Liver (tissue), 9 donors: ENCODE data around the gene ARRDC1. TPM values are rescaled to one million over a fixed set of nuclear protein-coding genes. Genes with fewer than 3 reads are reported as not detected.

Experiments
- DNase-seq: peaks from one replicate; pipeline ENCODE4 v3.0.0-alpha.2; 2017; ENCODE audit warnings: low spot score
- H3K27ac ChIP-seq, 2 donors: one replicate each; pipeline ENCODE4 v1.7.0; 2013; ENCODE audit warnings: inconsistent platforms in 2 of 2, low read length in 2 of 2, control low read depth in 1 of 2, low read depth in 1 of 2, mild to moderate bottlenecking in 1 of 2
- H3K27me3 ChIP-seq, 4 donors: one replicate each; pipeline versions ENCODE4 v1.6.1 to v1.7.0; 2013; ENCODE audit warnings: low read length in 3 of 4, inconsistent platforms in 1 of 4, mild to moderate bottlenecking in 1 of 4, moderate library complexity in 1 of 4; ENCODE audit not compliant: control insufficient read depth in 4 of 4, insufficient read depth in 4 of 4
- H3K36me3 ChIP-seq, 4 donors: one replicate each; pipeline versions ENCODE4 v1.6.1 to v1.7.0; 2013; ENCODE audit warnings: low read length in 3 of 4, mild to moderate bottlenecking in 3 of 4, low read depth in 1 of 4, moderate library complexity in 1 of 4; ENCODE audit not compliant: control insufficient read depth in 4 of 4, insufficient read depth in 3 of 4
- H3K4me1 ChIP-seq, 4 donors: one replicate each; pipeline versions ENCODE4 v1.6.1 to v1.7.0; 2013; ENCODE audit warnings: low read length in 3 of 4, mild to moderate bottlenecking in 3 of 4, moderate library complexity in 1 of 4; ENCODE audit not compliant: control insufficient read depth in 4 of 4, insufficient read depth in 4 of 4
- H3K4me3 ChIP-seq, 3 donors: one replicate each; pipeline versions ENCODE4 v1.6.1 to v1.7.0; 2013; ENCODE audit warnings: low read length in 3 of 3, control low read depth in 1 of 3, low read depth in 1 of 3, mild to moderate bottlenecking in 1 of 3
- H3K9ac ChIP-seq, 2 donors: one replicate each; pipeline ENCODE4 v1.7.0; 2013; ENCODE audit warnings: low read length in 2 of 2, mild to moderate bottlenecking in 2 of 2, moderate library complexity in 2 of 2, control low read depth in 1 of 2, low read depth in 1 of 2
- H3K9me3 ChIP-seq, 4 donors: one replicate each; pipeline versions ENCODE4 v1.6.1 to v1.7.0; 2013; ENCODE audit warnings: low read length in 3 of 4; ENCODE audit not compliant: control insufficient read depth in 4 of 4
- ATF3 ChIP-seq: IDR thresholded peaks from 2 replicates; pipeline ENCODE4 v1.6.1; 2016; ENCODE audit warnings: antibody characterized with exemption
- EGR1 ChIP-seq, 2 donors: IDR thresholded peaks; 2 replicates each; pipeline ENCODE4 v1.6.1; 2016 to 2018; ENCODE audit warnings: antibody characterized with exemption in 2 of 2, low read depth in 2 of 2
- FOXA1 ChIP-seq: IDR thresholded peaks from 2 replicates; pipeline ENCODE4 v1.6.1; 2016; ENCODE audit warnings: antibody characterized with exemption
- FOXA2 ChIP-seq: IDR thresholded peaks from 2 replicates; pipeline ENCODE4 v1.6.1; 2016; ENCODE audit warnings: antibody characterized with exemption
- GABPA ChIP-seq, 2 donors: IDR thresholded peaks in 1 of 2; conservative IDR thresholded peaks in 1 of 2; 2 replicates each; pipeline ENCODE4 v1.6.1; 2016; ENCODE audit warnings: antibody characterized with exemption in 2 of 2, mild to moderate bottlenecking in 1 of 2, moderate library complexity in 1 of 2
- HNF4G ChIP-seq: IDR thresholded peaks from 2 replicates; pipeline ENCODE4 v1.6.1; 2016; ENCODE audit warnings: antibody characterized with exemption
- JUND ChIP-seq, 2 donors: IDR thresholded peaks; 2 replicates each; pipeline ENCODE4 v1.6.1; 2016; ENCODE audit warnings: antibody characterized with exemption in 2 of 2
- MAX ChIP-seq: IDR thresholded peaks from 2 replicates; pipeline ENCODE4 v1.6.1; 2016; ENCODE audit warnings: antibody characterized with exemption
- SP1 ChIP-seq: IDR thresholded peaks from 2 replicates; pipeline ENCODE4 v1.6.1; 2018; ENCODE audit warnings: antibody characterized with exemption, mild to moderate bottlenecking
- WGBS: extraction: QIAGEN DNeasy Blood & Tissue Kit; methylation state at CpG from one replicate; pipeline ENCODE4 v1.1.7; 2013; 5-methylcytosine and 5-hydroxymethylcytosine counted together
- polyA plus RNA-seq, 2 donors: library from polyadenylated mRNA; stranded (reverse) in 1 of 2; unstranded in 1 of 2; fragments of 200-250 nt in 1 of 2; fragments of >200 nt in 1 of 2; fragmentation: Nextera tagmentation in 1 of 2; extraction: Ambion mirVana in 1 of 2; gene quantifications; one replicate each; pipeline versions ENCODE4 v1.2.1 to v1.2.3, GENCODE V29; 2013 to 2015
- total RNA-seq, 2 donors: library from RNA; depleted of rRNA; stranded (reverse); fragments of >200 nt; gene quantifications; one replicate each; pipeline ENCODE4 v1.2.3, GENCODE V29; 2014
- TF ChIP-seq, protein P1 (sequence below): fragments of 150-350 bp; IDR thresholded peaks from 2 replicates; pipeline ENCODE4 v1.5.1; 2017; ENCODE audit warnings: improper control_type of control experiment, low read depth, low read length; ENCODE audit not compliant: missing input control
- TF ChIP-seq, protein P2 (sequence below): IDR thresholded peaks from 2 replicates; pipeline ENCODE4 v1.6.1; 2016; ENCODE audit warnings: antibody characterized with exemption, mild to moderate bottlenecking
- TF ChIP-seq, protein P3 (sequence below): IDR thresholded peaks from 2 replicates; pipeline ENCODE4 v1.6.1; 2016; ENCODE audit warnings: antibody characterized with exemption
- donor health status: healthy.
- donor health status: healthy.
- donor health status: healthy.
- donor health status: healthy.
- donor health status: healthy.

Gene ARRDC1
- total and polyA plus RNA-seq, 4 donors, result 9.8 to 31.6 (median 23.4) TPM

DNA sequence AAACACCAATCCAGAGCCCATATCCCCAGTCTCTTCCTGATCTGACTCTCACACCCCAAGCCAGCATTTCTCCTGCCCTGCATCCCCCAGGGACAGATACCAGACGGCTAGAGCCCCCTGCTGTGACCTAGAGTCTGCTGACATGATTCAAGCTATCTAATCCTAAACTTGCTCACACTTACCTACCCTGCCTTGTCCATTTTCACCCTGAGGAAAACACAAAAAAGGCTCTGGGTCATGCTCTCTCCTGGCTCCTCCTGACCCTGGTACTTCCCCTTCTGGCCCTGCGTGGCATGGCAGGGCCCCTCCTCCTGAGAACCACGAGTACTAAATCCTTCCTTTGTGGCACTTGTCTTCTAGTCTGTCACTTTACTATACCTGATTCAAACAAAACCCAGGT lies 2.8 kb upstream of the ARRDC1 start (continued):
- TF ChIP-seq, protein P1, sequence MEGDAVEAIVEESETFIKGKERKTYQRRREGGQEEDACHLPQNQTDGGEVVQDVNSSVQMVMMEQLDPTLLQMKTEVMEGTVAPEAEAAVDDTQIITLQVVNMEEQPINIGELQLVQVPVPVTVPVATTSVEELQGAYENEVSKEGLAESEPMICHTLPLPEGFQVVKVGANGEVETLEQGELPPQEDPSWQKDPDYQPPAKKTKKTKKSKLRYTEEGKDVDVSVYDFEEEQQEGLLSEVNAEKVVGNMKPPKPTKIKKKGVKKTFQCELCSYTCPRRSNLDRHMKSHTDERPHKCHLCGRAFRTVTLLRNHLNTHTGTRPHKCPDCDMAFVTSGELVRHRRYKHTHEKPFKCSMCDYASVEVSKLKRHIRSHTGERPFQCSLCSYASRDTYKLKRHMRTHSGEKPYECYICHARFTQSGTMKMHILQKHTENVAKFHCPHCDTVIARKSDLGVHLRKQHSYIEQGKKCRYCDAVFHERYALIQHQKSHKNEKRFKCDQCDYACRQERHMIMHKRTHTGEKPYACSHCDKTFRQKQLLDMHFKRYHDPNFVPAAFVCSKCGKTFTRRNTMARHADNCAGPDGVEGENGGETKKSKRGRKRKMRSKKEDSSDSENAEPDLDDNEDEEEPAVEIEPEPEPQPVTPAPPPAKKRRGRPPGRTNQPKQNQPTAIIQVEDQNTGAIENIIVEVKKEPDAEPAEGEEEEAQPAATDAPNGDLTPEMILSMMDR, result no peak

GRCh38 chr9:137603879-137604278 lies 1.6 kb upstream of the ARRDC1 start:
- Histone ChIP-seq H3K36me3 (no peaks in the 10 kb centered on the region), H3K27ac (no peak overlapping the region), H3K27me3 (no peaks in the 10 kb centered on the region), H3K9me3 (no peaks in the 10 kb centered on the region), H3K4me1 (peaks cover 7 to 28% (median 26%) of the 10 kb centered on the region in 4 donors), H3K9ac (no peak overlapping the region), H3K4me3 (no peak overlapping the region)
- DNase-seq, result no peak
- WGBS, result 91% methylated on average over 13 of the region's 13 CpGs
- TF ChIP-seq SP1 (no peak), HNF4G (no peak), ATF3 (no peak), JUND (IDR thresholded peaks at IDR 0.05) (no peak), FOXA1 (no peak), GABPA (IDR thresholded peaks at IDR 0.05 in 1 of 2, conservative IDR thresholded peaks at IDR 0.05 in 1 of 2) (no peak), FOXA2 (no peak)
- TF ChIP-seq, protein P2, sequence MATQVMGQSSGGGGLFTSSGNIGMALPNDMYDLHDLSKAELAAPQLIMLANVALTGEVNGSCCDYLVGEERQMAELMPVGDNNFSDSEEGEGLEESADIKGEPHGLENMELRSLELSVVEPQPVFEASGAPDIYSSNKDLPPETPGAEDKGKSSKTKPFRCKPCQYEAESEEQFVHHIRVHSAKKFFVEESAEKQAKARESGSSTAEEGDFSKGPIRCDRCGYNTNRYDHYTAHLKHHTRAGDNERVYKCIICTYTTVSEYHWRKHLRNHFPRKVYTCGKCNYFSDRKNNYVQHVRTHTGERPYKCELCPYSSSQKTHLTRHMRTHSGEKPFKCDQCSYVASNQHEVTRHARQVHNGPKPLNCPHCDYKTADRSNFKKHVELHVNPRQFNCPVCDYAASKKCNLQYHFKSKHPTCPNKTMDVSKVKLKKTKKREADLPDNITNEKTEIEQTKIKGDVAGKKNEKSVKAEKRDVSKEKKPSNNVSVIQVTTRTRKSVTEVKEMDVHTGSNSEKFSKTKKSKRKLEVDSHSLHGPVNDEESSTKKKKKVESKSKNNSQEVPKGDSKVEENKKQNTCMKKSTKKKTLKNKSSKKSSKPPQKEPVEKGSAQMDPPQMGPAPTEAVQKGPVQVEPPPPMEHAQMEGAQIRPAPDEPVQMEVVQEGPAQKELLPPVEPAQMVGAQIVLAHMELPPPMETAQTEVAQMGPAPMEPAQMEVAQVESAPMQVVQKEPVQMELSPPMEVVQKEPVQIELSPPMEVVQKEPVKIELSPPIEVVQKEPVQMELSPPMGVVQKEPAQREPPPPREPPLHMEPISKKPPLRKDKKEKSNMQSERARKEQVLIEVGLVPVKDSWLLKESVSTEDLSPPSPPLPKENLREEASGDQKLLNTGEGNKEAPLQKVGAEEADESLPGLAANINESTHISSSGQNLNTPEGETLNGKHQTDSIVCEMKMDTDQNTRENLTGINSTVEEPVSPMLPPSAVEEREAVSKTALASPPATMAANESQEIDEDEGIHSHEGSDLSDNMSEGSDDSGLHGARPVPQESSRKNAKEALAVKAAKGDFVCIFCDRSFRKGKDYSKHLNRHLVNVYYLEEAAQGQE, result no peak
- TF ChIP-seq, protein P3, sequence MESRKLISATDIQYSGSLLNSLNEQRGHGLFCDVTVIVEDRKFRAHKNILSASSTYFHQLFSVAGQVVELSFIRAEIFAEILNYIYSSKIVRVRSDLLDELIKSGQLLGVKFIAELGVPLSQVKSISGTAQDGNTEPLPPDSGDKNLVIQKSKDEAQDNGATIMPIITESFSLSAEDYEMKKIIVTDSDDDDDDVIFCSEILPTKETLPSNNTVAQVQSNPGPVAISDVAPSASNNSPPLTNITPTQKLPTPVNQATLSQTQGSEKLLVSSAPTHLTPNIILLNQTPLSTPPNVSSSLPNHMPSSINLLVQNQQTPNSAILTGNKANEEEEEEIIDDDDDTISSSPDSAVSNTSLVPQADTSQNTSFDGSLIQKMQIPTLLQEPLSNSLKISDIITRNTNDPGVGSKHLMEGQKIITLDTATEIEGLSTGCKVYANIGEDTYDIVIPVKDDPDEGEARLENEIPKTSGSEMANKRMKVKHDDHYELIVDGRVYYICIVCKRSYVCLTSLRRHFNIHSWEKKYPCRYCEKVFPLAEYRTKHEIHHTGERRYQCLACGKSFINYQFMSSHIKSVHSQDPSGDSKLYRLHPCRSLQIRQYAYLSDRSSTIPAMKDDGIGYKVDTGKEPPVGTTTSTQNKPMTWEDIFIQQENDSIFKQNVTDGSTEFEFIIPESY, result no peak

- H3K9ac ChIP-seq, result no peak overlapping the region
- TF ChIP-seq EGR1 (IDR thresholded peaks at IDR 0.05; ENCODE audit: low read depth in 2 of 2), result no peak
- TF ChIP-seq FOXA1, result no peak
- no peak for TF ChIP-seq MAX
- no peak for TF ChIP-seq JUND (IDR thresholded peaks at IDR 0.05)
- TF ChIP-seq, protein P2, result no peak
- TF ChIP-seq FOXA2, result no peak
- TF ChIP-seq HNF4G, result no peak
- H3K4me1 ChIP-seq, result peaks cover 10 to 34% (median 32%) of the 10 kb centered on the region in 4 donors
- DNase-seq, result no peak
- H3K36me3 ChIP-seq, result no peaks in the 10 kb centered on the region
- no peaks in the 10 kb centered on the region for H3K9me3 ChIP-seq
- H3K27ac ChIP-seq, result no peak overlapping the region
- WGBS, result 20% methylated on average over 49 of the region's 49 CpGs
- H3K4me3 ChIP-seq, result peak overlapping the region in 1 of 3 donors; percentile 60
- H3K27me3 ChIP-seq, result no peaks in the 10 kb centered on the region
These were observed 970 bp upstream of the ARRDC1 start for GRCh38 chr9:137604345-137605086.
